ENCODE data around the gene BPGM. TPM values are rescaled to one million over a fixed set of nuclear protein-coding genes. Genes with fewer than 3 reads are reported as not detected.

The BPGM gene
- total RNA-seq, 1 donor = 64.8 TPM

DNA sequence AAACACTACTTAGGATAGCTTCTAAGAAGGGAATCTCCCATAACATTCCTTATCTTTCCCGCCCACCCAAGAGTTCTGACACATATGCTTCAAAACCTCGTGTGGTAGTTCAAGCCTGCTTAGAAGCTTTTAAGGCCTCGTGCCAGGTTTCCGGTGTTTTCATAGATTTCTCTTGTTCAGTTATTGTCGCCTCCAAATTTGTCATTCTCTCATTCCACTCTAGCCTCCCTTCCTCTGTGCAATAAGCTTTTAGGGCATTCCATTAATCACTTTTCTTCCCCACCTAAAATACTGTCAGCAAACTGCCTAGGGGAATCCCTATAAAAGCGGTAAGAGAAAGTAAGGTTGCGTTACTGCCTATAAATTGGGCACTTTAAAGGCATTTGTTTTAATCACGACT lies 718 bp upstream of the BPGM start:
- peak overlapping the region; percentile 90 for H3K27ac ChIP-seq (ENCODE audit: low read depth, low read length)
- H3K27me3 ChIP-seq (ENCODE audit: insufficient read depth, low read length) = no peaks in the 10 kb centered on the region
- H4K20me1 ChIP-seq (ENCODE audit: insufficient read depth, low read length) = no peaks in the 10 kb centered on the region
- H3K36me3 ChIP-seq (ENCODE audit: insufficient read depth, low read length) = no peaks in the 10 kb centered on the region
- peak overlapping the region; percentile 90 for H3K4me2 ChIP-seq (ENCODE audit: insufficient read depth, low read length)
- no peak for DNase-seq (ENCODE audit: insufficient read length, low spot score, missing footprints)
- TF ChIP-seq, protein P1, sequence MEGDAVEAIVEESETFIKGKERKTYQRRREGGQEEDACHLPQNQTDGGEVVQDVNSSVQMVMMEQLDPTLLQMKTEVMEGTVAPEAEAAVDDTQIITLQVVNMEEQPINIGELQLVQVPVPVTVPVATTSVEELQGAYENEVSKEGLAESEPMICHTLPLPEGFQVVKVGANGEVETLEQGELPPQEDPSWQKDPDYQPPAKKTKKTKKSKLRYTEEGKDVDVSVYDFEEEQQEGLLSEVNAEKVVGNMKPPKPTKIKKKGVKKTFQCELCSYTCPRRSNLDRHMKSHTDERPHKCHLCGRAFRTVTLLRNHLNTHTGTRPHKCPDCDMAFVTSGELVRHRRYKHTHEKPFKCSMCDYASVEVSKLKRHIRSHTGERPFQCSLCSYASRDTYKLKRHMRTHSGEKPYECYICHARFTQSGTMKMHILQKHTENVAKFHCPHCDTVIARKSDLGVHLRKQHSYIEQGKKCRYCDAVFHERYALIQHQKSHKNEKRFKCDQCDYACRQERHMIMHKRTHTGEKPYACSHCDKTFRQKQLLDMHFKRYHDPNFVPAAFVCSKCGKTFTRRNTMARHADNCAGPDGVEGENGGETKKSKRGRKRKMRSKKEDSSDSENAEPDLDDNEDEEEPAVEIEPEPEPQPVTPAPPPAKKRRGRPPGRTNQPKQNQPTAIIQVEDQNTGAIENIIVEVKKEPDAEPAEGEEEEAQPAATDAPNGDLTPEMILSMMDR (IDR thresholded peaks at IDR 0.05; ENCODE audit: extremely low read depth, low read depth, low read length) = no peak
- H3K9me3 ChIP-seq (ENCODE audit: low read depth, low read length) = no peaks in the 10 kb centered on the region
- H3K4me3 ChIP-seq (ENCODE audit: insufficient read depth, low read length) = peak overlapping the region; percentile 92
- H2AFZ ChIP-seq (ENCODE audit: low read length) = peak overlapping the region; percentile 48
- H3K4me1 ChIP-seq (ENCODE audit: insufficient read depth, low read length) = peaks cover 12% of the 10 kb centered on the region
- peaks cover 47% of the 10 kb centered on the region for H3K79me2 ChIP-seq (ENCODE audit: insufficient read depth, low read length)

DNA sequence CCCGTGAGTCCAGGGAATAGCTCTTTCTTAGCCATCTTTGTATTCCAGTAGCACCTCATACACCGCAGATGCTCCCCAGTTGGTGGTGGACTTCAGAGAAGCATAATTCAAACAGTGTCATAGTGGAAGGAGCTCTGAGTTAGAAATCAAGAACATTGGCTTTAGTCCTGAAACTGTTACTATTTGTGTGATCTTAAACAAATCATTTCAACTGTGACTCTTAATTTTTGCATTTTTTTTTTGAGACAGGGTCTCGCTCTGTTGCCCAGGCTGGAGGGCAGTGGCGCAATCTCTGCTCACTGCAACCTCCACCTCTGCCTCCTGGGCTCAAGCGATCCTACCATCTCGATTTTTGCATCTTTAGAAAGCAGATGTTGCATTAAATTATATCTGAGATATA lies 1.8 kb downstream of the BPGM start:
- TF ChIP-seq, protein P1 (IDR thresholded peaks at IDR 0.05; ENCODE audit: extremely low read depth, low read depth, low read length) = no peak
- Histone ChIP-seq H3K27ac (ENCODE audit: low read depth, low read length) (no peak overlapping the region), H3K4me2 (ENCODE audit: insufficient read depth, low read length) (no peak overlapping the region), H3K9me3 (ENCODE audit: low read depth, low read length) (no peaks in the 10 kb centered on the region), H2AFZ (ENCODE audit: low read length) (no peak overlapping the region), H3K27me3 (ENCODE audit: insufficient read depth, low read length) (no peaks in the 10 kb centered on the region), H3K36me3 (ENCODE audit: insufficient read depth, low read length) (no peaks in the 10 kb centered on the region), H3K4me1 (ENCODE audit: insufficient read depth, low read length) (peaks cover 15% of the 10 kb centered on the region), H3K4me3 (ENCODE audit: insufficient read depth, low read length) (no peak overlapping the region), H3K79me2 (ENCODE audit: insufficient read depth, low read length) (peaks cover 72% of the 10 kb centered on the region), H4K20me1 (ENCODE audit: insufficient read depth, low read length) (no peaks in the 10 kb centered on the region)
- DNase-seq (ENCODE audit: insufficient read length, low spot score, missing footprints) = no peak

DNA sequence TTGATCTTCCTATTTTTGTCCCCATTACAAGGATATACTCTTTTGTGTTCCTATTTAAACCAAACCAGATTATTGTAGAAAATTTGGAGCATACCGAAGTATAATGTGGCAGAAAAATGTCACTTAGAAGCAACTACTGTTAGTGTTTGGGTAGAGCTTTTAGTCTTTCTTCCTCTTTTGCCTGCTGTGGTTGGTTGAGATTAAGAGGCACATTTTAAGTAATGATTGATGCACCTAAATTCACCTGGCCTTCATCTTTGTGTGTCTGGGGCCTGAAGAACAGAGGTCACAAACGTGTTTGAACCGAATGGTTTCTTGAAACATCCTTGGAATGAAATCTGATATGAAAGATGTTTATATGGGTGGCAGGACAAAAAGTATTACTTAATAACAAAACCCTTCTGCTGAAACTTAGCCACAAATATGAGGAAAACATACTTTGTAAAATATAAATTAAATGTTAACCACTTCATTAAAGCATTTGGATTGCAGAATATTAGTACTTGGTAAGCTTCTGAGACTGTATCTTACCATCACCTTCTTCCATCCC lies 2.6 kb downstream of the BPGM start:
- Histone ChIP-seq H3K36me3 (ENCODE audit: insufficient read depth, low read length) (no peaks in the 10 kb centered on the region), H3K4me2 (ENCODE audit: insufficient read depth, low read length) (peak overlapping the region; percentile 28), H2AFZ (ENCODE audit: low read length) (no peak overlapping the region), H3K9me3 (ENCODE audit: low read depth, low read length) (no peaks in the 10 kb centered on the region), H3K79me2 (ENCODE audit: insufficient read depth, low read length) (peaks cover 80% of the 10 kb centered on the region), H3K27me3 (ENCODE audit: insufficient read depth, low read length) (no peaks in the 10 kb centered on the region), H3K4me3 (ENCODE audit: insufficient read depth, low read length) (peak overlapping the region; percentile 26), H3K4me1 (ENCODE audit: insufficient read depth, low read length) (peaks cover 15% of the 10 kb centered on the region), H3K27ac (ENCODE audit: low read depth, low read length) (no peak overlapping the region), H4K20me1 (ENCODE audit: insufficient read depth, low read length) (no peaks in the 10 kb centered on the region)
- no peak for DNase-seq (ENCODE audit: insufficient read length, low spot score, missing footprints)
- TF ChIP-seq, protein P1 (IDR thresholded peaks at IDR 0.05; ENCODE audit: extremely low read depth, low read depth, low read length) = no peak

DNA sequence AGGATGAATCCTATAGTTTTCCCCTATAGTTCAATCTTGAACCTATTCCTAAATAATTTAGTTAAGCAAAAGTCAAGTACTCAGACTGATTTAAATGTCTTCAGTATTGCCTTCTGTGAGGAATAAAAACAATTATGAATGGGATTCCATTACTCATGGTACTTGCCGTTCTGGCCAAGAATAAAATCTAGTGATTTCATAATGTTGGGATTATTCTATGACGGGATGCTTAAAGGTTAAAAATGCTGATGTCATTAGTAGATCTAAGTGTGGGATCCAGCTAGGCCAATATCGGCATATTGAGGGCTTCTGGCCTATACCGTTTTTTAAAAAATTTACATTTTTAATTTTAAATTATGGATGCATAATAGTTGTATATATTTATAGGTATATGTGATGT lies 5.3 kb downstream of the BPGM start:
- TF ChIP-seq, protein P1 (IDR thresholded peaks at IDR 0.05; ENCODE audit: extremely low read depth, low read depth, low read length) = no peak
- Histone ChIP-seq H3K36me3 (ENCODE audit: insufficient read depth, low read length) (no peaks in the 10 kb centered on the region), H3K4me3 (ENCODE audit: insufficient read depth, low read length) (no peak overlapping the region), H3K27me3 (ENCODE audit: insufficient read depth, low read length) (no peaks in the 10 kb centered on the region), H4K20me1 (ENCODE audit: insufficient read depth, low read length) (no peaks in the 10 kb centered on the region), H3K4me1 (ENCODE audit: insufficient read depth, low read length) (peaks cover 9% of the 10 kb centered on the region), H3K27ac (ENCODE audit: low read depth, low read length) (no peak overlapping the region), H2AFZ (ENCODE audit: low read length) (no peak overlapping the region), H3K4me2 (ENCODE audit: insufficient read depth, low read length) (no peak overlapping the region), H3K9me3 (ENCODE audit: low read depth, low read length) (no peaks in the 10 kb centered on the region), H3K79me2 (ENCODE audit: insufficient read depth, low read length) (peaks cover 96% of the 10 kb centered on the region)
- no peak for DNase-seq (ENCODE audit: insufficient read length, low spot score, missing footprints)
